ENCODE data around the gene MPP2.
"Not testable (repeated sequence)": the region's sequence is repeated elsewhere in the genome, so short reads cannot be mapped to it uniquely, and the experiment has no call there.

MPP2 gene

GRCh38 chr17:43900858-43901754 lies 6.2 kb downstream of the MPP2 start:
- no peak for DNase-seq

GRCh38 chr17:43900183-43900857 lies 7.0 kb downstream of the MPP2 start:
- DNase-seq = peak; percentile 85 to 86

DNA sequence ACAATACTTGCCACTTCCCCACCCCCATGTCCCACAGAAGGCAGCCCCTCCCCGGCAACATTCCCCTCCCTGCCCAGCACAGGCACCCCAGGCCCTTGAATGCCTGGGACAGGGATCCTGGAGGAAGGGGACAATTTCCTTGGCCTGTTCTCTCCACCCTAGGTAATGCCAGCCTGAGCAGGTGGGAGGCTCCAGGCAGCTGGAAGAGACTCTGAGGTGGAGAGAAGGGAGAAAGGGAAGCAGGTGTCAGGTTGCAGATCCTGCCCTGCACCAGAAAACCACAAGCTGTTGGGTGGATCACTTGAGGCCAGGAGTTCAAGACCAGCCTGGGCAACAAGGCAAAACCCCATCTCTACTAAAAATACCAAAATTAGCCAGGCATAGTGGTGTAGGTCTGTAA lies 8.9 kb downstream of the MPP2 start:
- no peak for DNase-seq

DNA sequence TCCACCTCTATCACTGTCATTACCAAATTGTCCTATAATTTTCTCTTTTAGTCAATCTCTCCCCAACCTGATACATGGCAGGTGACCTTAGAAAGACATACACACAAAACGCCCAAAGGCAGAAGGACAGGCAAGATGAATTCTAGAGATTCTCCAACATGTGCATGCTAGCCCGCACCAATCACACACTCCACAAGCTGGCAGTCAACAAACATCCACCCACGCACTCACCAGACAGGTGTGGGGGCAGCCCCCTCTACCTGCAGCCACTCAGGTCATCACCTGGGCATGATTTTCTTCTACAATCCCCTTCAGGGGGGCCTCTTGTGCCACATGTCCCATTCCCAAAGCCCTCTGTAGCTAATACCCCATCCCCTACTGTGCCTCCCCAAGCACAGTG lies 9.5 kb downstream of the MPP2 start:
- no peak for DNase-seq

- DNase-seq = not testable (repeated sequence)
Observed at GRCh38 chr17:43894494-43894893, 12.8 kb downstream of the MPP2 start.

- DNase-seq = no peak
Observed at GRCh38 chr17:43892647-43892952, 14.7 kb downstream of the MPP2 start.

- no peak for DNase-seq
Observed at GRCh38 chr17:43891851-43892646, 15.3 kb downstream of the MPP2 start.

DNA sequence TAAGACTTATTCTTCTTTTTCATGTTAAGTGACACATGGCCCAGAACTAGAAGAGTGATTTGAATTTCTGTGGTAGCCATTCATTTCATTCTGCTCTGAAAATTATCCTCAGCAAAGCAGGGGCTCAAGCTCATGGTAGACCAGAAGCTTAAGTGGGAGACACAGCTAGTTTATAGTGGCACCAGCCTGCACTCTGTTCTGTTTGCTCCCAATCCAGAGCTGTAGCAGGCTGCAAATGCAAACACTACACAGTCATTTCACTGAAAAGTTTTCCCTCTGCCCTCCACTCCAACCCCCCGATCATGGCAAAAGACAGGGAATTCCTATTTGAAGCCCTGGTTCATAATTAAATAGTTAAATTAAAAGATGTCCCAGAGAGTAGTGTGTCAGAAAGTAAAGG lies 17.1 kb downstream of the MPP2 start:
- DNase-seq = no peak

GRCh38 chr17:43888548-43888947 lies 18.8 kb downstream of the MPP2 start:
- no peak for DNase-seq

- no peak for DNase-seq
Observed at GRCh38 chr17:43882761-43883415, 24.4 kb downstream of the MPP2 start.

GRCh38 chr17:43881758-43882505 lies 25.4 kb downstream of the MPP2 start:
- DNase-seq = no peak

GRCh38 chr17:43881181-43881580 lies 26.2 kb downstream of the MPP2 start:
- DNase-seq = no peak

DNA sequence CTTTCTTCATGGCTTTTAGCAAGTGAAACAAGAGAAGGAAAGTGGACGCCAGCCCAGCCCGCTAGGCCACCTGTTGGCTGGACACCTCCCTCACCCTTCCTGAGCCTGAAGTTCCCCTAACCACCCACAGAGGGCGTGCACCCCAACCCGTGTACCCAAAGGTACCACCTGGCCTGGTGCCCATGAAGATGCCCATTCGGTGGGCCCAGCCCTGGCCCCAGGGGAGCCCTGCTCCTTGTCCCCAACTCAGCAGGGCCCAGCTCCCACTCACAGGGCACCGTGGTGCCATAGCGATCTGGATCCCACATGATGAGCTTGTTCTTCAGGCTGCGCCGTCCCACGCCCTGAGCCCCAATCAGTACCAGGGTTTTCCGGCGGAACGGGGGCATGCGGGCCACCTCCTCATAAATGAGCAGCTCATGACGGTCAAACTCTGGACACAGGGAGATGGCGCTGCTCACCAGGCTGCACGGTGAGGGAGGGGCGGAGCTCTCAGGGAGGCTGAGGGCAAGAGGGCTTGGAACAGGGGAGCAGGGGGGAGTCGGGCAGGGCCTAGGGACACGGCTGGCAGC lies 26.8 kb downstream of the MPP2 start:
- DNase-seq = peak; percentile 33 to 50

DNA sequence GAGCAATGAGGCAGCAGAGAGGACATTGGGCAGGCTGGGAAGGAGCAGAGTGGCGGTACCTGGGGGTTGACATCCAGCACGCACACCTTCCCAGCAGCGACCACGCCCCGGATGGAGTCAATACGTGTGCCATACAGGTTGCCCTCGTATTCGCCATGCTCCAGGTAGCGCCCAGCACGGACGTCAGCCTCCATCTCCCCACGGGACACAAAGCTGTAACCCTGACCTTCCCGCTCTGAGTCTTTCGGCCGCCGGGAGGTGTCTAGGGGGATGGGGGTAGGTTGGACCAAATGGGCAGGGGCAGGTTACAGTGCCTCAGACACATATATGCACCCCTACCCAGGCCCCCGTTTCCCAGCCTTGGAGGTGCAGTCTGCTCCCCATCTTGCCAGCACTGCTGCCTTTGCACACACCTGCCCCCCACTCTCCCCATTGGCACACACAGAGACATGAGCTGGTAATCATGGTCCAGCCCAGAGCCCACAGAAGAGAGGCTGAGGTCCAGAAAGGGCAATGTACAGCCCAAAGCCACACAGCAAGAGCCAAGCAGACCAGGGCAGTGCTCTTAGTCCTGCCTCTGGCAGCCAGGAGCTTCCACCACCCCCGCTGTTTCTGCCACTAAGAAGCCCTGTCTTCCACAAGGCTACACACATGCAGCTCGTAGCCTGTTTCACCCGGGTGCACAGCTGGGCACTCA lies 27.5 kb downstream of the MPP2 start:
- DNase-seq = no peak

- DNase-seq = peak; percentile 52 to 54
Observed at GRCh38 chr17:43878260-43879175, 28.8 kb downstream of the MPP2 start.

- no peak for DNase-seq
Observed at GRCh38 chr17:43877451-43878155, 29.7 kb downstream of the MPP2 start.

GRCh38 chr17:43877031-43877430 lies 30.3 kb downstream of the MPP2 start:
- DNase-seq = no peak

GRCh38 chr17:43875476-43876147 lies 31.7 kb downstream of the MPP2 start:
- no peak for DNase-seq

- DNase-seq = no peak
Observed at GRCh38 chr17:43874293-43874692, 33.0 kb downstream of the MPP2 start.
